H4 (cell line): ENCODE measurements around the gene BEND5. TPM values are rescaled to one million over a fixed set of nuclear protein-coding genes. Genes with fewer than 3 reads are reported as not detected.

Experiments used
- DNase-seq: peaks from one replicate; pipeline ENCODE4 v3.0.0-alpha.2; 2015; ENCODE audit warnings: low spot score
- total RNA-seq: library from RNA; depleted of rRNA; stranded (reverse); fragments of >200 nt; shearing (Covaris generic); gene quantifications from 2 replicates; pipeline ENCODE4 v1.2.3, GENCODE V29; 2014

The BEND5 gene
- total RNA-seq, 1 experiment from 2014 or later, result 1.6 TPM

DNA sequence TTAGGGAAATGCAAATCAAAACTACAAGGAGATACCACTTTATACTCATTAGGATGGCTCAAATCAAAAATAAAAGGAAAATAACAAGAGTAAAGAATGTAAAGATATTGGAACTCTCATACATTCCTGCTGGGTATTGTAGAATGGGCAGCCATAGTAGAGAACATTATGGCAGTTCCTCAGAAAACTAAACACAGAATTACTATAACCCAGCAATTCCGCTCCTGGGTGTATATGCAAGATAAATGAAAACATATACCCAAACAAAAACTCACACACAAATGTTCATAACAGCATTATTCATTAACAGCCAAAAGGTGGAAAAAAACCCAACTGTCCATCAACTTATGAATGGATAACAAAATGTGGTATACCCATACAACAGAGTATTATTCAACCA is 11.4 kb downstream of the BEND5 start:
- no peak for DNase-seq

DNA sequence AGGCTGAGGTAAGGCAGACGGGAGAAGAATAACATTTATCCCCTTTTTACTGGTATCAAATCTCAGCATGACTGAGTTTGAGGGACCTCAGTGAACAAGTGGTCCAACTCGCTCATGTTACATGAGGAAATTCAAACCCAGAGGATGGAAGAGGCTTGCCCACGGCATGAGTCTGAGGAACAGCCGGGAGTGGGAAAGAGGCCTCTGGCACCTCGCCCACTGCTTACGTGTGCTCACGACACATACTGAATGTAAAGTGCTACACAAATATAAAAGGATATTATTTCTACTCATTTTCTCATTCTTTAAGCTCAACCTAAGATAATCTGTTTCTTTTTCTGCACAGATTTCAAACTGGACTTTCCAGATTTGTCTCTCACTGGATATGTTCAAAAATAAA is 14.7 kb downstream of the BEND5 start:
- DNase-seq, result no peak

DNA sequence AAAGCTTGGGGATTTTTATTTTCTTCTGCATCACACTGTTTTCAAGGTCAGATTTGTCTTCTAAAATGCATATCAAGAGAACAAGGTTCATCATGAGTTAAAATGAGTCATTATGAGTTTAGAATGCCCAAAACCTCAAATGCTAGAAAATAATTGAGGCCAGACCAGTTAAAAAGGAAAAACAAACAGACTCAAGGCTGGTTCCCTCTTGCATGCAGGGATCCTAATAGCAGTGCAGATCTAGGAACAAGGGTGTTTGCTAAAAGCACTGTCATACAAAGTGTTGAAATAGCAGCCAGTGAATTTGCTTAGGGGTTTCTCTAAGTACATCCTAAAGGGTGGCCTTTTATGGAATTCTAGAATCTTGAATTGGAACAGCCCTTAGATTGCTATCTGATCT is 15.3 kb downstream of the BEND5 start:
- peak; percentile 47 for DNase-seq

DNA sequence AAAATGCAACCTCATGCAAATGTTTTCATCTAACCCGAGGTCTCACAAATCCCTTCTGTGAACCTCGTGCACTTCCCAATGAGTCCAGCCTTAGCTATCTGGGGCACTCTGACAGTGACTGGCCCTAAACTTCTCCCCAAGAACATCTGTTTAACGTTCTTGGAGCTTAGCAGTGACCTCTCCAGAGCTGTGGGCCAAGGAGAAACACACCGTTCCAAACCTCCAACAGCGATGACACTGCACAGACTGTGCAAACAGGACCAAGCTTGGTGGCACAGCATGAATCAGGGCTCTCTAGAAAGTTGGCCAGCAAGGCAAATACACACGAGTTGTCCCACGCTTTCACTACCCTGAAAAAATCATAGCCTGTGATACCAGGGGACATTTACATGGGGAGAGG is 15.8 kb downstream of the BEND5 start:
- DNase-seq, result no peak

DNA sequence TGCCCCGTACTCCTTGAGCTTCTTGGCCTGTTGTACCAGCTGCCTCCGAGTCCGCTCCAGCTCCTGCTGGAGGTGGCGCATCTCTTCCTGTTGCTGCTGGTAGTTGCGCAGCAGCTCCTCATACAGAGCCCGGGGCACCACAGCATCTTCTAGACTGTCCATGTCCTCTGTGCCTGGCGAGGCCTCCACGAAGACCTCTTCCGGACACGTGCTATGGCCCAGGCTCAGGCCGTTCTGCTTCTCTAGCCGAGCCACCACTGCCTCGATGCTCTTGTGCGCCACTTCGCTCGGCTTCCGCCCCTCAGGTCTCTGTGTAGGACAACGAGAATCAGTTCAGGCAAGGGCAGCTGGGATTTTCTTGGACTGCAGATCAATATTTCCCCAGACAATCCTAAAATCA is 17.7 kb downstream of the BEND5 start:
- DNase-seq, result no peak

DNA sequence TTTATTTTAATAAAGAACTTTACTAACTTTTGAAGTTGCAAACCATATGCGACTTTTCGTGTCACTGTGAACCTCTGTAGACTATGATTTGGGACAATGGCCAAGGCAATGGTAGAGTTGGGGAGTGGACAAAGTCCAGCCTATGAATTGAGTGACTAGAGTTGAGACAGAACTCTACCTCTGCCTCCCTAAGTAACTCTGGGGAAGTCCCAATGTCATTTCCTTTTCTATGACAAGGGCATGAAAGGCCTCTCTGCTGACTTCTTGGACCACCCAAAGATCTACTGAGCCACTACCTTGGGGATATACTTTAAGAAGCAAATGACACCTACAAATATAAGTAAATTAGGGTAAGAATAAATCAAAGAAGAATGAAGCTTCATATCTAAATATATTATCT is 19.3 kb downstream of the BEND5 start:
- no peak for DNase-seq

DNA sequence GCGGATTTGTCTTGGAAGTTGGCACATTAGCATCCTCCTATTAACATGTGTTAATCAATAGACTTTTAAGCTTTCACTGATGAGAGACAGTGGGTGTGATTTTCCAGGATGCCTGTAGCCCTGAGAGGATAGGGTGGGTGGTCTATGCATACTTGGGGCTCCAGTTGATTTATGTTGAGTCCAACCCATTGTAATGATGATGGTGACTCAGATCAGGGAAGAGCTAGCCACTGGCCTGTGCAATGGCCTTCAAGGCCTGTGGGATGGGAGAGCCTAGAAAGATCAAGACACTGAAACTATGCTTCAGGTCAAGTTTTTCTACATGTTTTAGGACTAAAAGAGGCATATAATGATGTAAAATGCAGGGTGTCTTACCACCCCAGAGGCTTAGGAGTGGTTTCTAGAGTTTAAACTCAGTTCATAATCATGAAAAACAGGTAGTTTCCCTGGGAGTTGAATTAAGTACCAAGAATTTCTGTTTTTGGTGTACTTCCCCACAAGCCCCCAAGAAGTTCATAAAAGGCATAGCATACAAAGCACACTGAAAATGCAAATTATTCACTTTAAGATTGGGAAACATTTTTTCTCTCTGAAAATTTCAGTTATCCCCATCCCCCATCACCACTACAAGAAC is 19.9 kb downstream of the BEND5 start:
- DNase-seq, result no peak

DNA sequence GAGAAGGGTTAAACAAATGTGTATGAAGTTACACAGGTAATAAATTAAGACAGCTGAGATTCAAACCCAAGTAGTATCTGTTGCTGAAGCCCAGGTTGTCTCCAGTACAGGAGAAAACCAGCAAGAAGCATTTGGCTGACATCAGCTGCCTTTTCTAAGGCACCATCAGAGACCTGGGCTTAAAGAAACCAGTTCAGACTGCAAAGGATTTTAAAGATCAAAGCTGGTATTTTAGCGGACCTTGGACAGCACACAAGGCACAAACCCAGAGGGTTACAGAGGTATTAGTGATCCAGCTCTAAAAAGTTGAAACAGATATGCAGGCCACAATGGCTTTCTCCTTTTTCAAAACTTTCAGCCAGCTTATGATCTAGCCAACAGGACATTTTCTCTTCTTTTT is 23.4 kb downstream of the BEND5 start:
- DNase-seq, result no peak

DNA sequence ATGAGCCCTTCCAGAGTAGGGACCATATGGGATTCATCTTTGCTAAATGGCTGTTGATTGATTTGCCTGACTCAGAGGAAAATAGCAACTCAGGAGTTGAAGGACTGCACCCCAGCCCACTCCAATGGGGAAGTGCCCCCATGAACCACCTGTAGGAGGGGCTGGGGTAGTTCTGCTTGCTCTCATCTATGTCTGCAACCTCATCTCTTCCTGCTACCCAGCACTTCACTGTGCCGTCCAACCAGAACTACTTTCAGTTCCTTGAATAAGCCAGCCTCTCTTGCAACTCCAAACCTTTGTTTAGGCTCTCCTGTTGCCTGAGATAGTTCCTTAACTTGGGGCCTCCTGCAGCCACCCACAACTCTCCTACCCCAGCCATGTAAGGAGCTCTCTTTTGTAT is 26.6 kb downstream of the BEND5 start:
- DNase-seq, result no peak

DNA sequence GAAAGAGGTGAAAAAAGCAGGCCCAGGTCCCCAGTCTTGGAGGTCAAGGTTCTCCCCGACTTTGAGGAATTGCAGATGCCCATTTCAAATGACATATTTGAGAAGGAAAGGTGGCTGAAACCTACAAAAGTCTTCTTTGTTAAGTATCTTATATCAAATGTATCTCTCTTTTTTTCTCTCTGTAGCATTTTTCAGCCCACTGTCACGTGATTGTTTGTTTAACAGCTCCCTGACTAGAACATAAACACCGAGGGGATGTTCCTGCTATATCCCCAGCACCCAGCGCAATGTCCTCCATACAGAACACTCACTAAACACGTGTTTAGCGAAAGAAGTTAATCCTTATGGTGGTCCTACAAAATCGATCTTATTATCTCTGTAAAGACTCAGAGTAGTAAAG is 27.6 kb downstream of the BEND5 start:
- no peak for DNase-seq

DNA sequence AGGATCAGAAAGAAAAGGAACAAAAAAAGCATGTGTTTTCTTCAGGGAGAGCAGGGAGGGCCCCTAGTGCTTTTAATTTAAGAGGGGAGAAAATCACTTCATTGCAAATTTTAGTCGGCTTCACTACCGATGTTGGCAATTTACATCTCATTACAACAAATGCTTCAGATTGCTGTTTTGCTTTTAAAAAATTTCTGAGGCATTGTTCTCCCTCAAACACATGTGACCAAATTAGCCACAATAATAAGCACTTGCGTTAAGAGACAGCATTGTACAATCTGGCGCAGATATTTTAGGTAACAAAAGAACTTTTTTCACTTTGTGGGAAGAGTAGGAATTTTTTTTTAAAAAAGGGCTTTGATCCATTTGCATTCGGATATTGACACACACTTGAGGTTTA is 29.8 kb downstream of the BEND5 start:
- no peak for DNase-seq

DNA sequence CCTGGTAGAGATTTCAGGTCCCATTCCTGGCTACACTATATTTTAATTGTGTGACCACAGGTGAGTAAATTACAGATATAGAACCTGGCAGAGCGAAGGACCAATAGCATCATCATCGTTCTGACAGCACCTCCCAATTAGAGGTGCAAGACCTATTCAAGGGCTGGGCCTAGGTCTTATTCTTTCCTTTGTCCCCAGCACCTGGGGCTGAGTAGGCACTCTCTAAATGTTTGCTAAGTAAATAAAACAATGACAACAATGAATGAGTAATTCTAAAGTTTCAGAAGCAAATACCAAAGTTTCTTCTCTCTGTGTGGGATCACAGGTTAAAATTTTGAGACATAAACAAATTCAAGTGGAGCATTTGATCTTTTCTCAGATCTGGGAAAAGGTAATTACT is 32.7 kb downstream of the BEND5 start:
- no peak for DNase-seq

DNA sequence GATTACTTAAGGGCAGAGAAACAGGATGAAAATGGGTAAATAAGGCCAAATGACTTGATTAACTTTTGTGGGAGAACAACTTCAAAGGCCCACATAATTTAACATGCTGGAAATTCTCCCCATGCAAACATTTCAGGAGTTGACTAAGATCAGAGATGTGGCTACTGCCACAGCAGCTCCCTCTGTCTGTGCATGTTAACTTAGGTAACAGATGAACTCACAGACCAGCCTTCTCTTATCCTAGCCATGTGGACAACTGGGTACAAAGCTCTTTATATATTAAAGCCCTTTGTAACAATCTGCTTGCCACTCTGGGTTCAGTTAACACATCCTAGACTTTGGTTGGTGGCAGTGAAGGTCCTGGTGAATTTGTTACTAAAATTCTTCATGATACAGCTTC is 33.2 kb downstream of the BEND5 start:
- no peak for DNase-seq

DNA sequence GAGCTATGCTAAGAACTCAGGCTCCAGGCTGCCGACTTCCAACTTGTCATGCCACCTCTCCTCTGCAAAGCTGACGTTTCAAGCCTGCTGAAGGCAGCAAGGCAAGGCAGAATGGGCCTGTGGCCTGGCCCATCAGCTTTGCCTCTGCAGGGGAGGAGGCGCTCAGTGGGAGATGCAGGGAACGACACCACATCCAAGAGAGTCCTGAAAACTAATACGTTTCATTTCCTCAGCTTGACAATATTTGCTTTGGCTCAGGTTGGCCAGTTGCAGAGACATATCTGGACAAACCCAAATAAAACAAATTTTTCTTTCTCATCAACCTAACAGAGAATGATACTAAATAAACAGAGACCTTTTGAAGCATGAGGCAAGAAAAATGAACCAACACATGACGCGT is 35.3 kb downstream of the BEND5 start:
- DNase-seq, result no peak

DNA sequence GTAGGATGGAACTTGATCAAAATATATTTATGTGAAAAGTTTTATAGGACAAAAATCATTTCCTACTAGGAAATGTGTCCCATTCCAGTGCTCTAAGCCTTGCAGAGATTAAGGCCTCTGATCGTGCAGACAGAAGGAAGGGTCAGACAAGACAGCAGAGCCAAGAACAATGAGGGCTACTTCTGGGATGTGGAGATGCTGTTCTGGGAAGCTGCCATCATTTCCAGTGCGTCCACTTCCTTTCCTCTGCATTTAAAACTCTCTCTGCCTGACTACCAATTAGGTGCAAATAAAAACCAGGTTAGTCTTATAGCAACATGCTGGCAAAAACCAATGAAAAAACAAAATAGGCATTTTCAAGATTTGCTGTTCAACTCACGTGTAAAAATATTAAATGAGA is 36.1 kb downstream of the BEND5 start:
- DNase-seq, result no peak

DNA sequence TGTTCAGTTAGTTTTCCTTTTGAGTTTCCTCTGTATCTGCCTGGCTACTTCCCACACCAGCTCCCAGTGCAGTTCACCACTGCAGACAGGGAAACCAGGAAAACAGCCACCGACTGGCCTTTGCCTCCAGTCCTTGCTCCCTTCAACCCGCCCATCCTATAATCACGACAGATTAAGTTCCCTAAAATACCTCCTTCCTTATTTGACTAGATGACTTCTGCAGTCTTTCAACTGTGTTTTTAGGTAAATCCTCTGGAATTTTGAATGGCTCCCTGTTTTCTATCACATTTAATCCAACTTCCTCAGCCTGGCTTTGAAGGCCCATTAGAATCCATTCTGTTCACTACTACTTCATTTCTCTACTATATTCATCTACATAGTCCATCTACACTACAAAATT is 37.6 kb downstream of the BEND5 start:
- DNase-seq, result no peak

DNA sequence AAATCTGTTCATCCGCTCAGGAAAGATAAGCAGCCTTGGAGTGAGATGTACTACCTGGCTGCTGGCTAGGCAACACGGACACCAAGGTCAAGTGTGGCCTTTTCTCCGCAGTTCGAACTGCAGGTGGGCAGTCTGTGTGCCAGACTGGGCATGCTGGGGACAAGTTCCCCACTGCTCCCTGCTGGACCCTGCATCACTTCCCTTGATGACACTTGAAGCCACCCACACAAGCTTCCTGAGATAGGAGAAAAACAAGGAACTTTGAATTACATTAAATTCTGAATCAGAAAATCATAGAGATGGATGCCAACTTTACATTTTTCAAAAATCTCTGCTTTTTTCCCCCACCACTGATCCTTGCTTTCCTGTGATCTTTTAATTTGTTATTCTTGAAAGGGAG is 38.3 kb downstream of the BEND5 start:
- DNase-seq, result no peak

DNA sequence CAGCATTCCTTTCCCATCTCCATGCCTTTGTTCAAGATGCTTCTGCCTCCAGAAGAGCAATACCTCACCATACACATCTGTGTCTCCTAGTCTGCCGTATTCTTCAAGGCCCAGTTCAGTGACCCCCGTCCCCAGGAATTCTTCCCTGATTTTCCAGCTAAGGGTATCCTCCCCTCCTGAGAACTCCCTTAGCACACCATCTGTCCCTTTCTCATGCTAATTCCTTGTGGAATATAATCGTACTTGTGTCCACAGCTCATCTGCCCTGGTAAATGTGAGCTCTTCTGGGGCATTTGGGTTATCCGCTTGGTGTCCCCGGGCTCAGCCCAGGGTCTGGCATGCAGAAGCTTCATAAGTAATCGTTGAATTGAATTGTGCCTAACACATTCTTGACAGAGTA is 40.9 kb downstream of the BEND5 start:
- DNase-seq, result no peak

DNA sequence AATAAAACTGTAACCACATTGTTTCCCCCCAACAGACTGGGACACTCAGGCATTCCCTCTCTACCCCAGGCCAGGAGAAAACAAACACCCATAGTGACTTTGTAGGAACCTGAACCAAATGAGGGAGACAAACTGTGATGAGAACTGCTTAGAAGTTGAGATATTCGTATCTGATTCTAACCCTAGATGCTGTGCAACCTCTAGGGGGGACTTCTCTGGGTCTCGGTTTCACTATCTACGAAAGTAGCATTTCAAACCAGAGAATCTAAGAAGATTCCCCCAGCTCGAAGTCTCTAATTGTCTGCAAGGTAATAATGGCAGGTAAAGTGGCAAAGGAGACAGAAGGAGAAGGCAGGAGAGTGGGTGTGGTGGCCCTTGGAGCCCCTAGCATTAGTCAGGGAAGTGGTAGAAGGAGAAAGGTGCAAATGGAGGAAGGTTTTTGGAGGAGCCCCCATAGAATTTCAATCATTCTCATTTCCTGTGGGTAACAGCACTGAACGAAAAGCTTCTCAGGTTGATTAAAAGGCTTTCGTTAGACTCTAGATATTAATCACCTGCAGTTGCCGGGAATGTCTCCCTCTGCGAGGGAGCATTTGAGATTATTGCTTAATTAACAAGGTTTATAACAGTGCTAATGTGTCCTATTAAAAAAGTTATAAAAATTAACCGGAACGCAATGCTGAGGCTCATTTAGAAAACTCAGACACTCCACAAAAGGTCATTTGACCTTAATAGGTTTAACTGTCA is 46.4 kb downstream of the BEND5 start:
- no peak for DNase-seq

DNA sequence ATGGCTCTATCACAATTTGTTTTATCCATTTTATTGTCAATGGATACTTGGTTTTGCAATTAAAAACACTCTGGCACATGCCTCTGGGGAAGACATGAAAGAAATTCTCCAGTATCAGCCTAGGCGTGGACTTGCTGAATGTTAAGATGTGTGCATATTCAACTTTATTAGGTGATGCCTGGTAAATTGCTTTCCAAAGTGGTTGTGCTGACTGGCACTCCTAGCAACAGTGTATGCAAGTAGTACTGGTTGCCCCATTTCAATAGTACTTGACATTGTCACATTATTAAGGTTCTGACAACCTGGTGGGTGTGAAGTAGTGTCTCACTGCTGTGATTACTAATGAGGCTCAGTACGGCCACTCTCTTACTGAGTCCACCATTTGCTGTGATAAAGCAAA is 48.1 kb downstream of the BEND5 start:
- DNase-seq, result no peak

DNA sequence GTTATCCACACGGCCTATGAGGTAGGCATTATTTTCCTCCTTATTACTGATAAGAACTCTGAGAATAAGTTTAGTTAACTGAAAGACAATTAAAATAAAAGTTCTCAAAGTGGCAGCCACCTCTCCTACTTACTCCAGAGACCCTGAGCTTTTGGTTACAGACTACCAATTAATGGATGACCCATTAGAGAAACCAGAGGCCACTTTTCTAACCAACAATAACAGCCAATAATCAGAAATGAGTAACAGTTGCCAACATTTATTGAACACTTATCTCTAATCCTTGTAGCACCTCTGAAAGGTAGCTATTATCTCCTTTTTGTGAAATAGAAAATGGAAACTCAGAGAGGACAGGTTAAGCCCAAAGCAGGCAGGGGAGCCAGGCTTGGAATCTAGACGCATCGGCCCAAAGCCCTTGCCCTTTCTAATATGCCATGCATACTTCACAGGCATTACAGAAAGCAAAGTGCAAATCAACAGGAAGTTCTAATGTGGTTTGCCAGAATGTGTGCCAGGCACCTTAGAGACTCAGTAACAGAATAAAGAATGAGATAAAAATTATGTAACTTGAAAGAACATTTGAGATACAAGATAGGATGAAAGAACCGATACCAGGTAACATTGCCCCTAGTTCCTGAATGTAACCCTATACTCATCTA is 50.0 kb downstream of the BEND5 start:
- DNase-seq, result no peak

DNA sequence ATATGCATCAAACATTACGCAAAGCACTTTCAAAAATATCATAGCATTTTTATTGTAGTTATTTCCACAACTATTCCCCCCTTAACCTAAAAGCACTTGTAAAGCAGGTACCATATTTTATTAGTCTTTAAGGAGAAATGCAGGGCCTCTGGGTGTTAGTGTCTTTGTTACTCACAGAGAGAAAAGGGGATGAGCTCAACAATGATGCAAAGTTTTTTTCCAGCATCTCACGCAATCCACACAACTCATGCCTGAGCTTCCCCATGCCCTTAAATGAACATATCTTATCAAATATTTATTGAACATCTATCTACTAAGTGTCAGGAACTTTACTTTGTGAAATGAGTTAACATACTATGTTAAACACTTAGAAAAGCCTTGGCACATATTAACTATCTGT is 50.6 kb downstream of the BEND5 start:
- no peak for DNase-seq

DNA sequence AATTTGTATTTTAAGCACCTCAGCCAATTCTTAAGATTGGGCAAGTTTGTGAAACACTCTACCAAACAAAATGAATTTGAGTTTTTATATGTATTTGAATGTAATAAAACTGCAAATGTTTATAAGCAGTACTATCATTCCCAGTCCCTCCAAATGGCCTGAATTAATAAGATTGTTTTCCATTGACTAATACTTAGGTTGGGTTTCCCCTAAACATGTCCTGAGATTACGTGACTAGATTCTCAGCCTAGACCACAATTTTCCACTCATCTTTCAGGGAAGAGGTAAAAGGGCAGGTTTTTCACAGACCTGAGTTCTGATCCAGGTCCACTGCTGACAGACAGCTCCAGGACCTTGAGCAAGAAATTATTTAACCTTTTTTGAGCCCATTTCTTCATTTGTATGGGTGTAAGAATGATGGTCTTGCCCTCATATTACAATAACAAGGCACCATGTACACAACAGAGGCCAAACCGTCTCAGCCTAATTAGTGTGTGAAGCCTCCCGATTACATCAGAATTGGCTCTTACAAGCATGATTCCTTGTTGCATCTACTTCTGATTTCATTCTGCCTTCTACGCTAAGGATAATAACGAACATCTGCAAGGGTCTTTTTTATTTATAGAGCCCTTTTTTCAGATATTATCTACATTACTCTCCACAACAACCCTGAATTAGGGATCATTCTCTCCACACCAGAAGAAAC is 51.2 kb downstream of the BEND5 start:
- DNase-seq, result no peak
